GM18867 (cell line): ENCODE measurements around the gene FFAR4.
"Not testable (repeated sequence)": the region's sequence is repeated elsewhere in the genome, so short reads cannot be mapped to it uniquely, and the experiment has no call there.

Experiments used
- ATAC-seq: cut with Tn5 transposase; IDR thresholded peaks from one replicate; pipeline ENCODE4 v1.9.1; 2021; ENCODE audit warnings: mild to moderate bottlenecking, moderate library complexity; ENCODE audit not compliant: unreplicated experiment

The FFAR4 gene

DNA sequence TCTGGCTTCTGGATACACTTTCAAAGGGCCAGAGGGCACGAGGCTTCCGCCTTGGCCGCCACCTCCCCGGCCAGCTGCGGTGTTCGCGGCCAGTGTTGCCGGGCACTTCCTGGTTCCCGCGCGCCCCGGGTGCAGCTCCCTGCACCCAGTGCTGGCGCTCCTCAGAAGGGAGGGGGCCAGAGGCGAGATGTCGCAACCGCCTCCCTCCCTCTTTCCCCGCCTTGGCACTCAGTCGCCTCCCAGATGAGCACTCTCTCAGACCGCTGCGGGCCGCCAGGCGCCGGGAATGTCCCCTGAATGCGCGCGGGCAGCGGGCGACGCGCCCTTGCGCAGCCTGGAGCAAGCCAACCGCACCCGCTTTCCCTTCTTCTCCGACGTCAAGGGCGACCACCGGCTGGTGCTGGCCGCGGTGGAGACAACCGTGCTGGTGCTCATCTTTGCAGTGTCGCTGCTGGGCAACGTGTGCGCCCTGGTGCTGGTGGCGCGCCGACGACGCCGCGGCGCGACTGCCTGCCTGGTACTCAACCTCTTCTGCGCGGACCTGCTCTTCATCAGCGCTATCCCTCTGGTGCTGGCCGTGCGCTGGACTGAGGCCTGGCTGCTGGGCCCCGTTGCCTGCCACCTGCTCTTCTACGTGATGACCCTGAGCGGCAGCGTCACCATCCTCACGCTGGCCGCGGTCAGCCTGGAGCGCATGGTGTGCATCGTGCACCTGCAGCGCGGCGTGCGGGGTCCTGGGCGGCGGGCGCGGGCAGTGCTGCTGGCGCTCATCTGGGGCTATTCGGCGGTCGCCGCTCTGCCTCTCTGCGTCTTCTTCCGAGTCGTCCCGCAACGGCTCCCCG is at the start of gene FFAR4:
Gene FFAR4, plus strand, starts transcription at position 231 of the 842 bp plus-strand sequence. Its CDS starts 56 bp downstream, at position 287.
- no peak for ATAC-seq

DNA sequence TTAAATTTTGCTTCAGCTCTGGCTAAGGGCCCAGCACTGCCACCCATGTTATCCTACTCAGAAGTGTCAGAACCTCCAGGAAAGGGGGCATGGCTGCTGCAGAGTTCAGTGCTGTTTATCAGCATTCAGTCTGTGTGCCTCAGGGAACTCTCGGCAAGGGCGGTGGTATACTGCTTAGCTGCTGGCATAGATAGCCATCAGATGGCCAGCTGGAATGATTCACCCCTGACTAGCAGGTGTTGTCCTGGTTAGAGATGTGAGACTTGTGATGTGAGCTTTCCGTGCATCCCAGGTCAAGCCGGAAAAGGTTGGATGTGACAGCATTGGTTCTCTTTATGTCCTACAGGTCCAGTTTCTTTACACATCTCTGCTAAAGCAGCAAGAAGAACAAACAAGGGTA is 47.9 kb upstream of the FFAR4 start:
- no peak for ATAC-seq

DNA sequence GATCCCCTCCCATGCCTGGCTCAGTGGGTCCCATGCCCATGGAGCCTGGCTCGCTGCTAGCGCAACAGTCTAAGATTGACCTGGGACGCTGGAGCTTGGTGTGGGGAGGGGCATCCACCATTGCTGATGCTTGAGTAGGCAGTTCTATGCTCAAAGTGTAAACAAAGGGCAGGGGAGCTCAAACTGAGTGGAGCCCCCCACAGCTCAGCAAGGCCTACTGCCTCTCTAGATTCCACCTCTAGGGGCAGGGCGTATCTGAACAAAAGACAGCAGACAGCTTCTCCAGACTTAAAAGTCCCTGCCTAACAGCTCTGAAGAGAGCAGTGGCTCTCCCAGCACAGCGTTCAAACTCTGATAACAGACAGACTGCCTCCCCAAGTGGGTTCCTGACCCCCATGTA is 31.2 kb upstream of the FFAR4 start:
- ATAC-seq: no peak

DNA sequence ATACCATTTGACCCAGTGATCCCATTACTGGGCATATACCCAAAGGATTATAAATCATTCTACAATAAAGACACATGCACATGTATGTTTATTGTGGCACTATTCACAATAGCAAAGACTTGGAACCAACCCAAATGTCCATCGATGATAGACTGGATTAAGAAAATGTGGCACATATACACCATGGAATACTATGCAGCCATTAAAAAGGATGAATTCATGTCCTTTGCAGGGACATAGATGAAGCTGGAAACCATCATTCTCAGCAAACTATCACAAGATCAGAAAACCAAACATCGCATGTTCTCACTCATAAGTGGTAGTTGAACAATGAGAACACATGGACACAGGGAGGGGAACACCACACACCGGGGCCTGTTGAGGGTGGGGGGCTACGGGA is 25.6 kb upstream of the FFAR4 start:
- ATAC-seq: not testable (repeated sequence)

DNA sequence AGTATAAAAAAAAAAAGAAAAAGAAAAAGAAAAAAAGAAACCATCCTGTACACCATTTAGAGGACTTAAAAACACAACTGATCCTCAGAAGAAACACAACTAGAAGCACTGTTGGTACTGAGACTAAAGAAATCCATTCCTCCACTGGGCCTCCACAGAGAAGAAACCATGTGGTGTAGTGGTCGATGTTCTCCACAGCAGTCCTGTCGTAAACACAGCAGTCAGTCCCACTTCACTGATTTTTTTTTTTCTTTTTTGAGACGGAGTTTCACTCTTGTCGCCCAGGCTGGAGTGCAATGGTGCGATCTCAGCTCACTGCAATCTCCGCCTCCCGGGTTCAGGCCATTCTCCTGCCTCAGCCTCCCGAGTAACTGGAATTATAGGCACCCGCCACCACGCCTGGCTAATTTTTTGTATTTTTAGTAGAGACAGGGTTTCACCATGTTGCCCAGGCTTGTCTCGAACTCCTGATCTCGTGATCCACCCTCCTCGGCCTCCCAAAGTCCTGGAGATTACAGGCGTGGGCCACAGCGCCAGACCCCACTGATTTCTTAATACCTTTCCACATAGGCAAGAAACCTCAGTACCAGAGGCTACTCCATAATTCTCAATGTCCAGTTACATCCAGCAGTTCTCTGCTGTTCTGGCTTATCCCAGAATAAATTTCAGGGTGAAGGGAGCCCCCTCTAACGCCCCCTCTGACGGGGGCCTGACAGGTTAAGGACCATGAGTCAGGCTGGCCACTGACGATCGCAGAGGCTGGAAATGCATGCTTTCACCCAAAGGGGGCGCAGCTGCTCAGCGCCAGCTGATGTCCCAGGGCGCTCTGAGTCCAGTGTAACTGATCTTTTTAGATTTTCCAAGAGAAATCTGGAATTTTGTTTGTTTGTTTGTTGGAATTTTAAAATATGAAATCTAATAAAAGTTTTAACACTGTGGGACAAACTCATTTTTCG is 24.8 kb upstream of the FFAR4 start:
- no peak for ATAC-seq

DNA sequence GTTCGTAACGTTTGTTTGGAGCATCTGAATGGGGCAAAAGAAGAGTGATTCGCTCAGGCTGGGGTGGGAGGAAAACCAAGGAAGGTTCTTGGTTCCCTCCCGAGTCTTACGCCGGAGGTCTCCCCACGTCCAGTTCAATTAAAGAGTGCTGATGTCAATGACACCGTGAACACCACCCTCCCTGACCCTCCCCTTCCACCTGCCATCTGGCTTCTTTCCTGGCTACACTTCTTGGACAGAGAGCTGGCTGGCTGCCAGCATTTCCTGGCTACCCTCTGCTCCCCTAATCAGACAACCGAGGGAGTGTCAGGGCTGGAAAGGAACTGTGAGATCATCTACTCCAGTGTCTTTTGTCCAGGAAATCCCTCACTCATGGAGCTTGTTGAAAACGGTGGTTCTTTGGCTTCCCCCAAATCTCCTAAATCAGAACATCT is 24.1 kb upstream of the FFAR4 start:
- ATAC-seq: no peak

DNA sequence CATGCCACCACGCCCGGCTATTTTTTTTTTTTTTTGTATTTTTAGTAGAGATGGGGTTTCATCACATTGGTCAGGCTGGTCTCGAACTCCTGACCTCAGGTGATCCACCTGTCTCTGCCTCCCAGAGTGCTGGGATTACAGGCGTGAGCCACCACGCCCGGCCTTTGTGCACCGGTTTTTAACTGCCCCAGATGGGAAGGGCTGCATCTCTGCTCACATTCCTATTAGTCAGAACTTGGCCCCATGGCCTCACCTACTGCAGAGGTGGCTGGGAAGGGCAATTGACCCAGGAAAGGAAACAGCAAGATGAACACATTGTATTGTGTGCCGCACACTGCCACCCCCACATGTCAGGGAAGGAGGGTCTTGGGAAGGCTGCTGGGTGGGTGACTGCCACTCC is 19.5 kb upstream of the FFAR4 start:
- ATAC-seq: not testable (repeated sequence)

DNA sequence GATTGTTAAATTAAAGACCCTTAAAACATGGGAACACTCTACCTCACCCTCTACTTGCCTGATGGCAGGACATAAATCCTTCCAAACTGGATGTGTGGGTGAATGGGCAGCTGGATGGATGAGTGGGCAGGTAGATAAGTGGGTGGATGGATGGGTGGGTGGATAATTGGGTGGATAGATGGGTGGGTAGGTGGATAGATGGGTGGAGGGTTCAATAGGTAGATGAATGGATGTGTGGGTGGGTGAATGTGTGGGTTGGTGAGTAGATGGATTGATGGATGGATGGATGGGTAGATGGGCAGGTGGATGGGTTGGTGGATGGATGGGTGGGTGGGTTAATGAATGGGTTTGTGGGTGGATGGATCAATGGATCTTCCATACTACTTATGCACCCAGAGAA is 18.9 kb upstream of the FFAR4 start:
- no peak for ATAC-seq

DNA sequence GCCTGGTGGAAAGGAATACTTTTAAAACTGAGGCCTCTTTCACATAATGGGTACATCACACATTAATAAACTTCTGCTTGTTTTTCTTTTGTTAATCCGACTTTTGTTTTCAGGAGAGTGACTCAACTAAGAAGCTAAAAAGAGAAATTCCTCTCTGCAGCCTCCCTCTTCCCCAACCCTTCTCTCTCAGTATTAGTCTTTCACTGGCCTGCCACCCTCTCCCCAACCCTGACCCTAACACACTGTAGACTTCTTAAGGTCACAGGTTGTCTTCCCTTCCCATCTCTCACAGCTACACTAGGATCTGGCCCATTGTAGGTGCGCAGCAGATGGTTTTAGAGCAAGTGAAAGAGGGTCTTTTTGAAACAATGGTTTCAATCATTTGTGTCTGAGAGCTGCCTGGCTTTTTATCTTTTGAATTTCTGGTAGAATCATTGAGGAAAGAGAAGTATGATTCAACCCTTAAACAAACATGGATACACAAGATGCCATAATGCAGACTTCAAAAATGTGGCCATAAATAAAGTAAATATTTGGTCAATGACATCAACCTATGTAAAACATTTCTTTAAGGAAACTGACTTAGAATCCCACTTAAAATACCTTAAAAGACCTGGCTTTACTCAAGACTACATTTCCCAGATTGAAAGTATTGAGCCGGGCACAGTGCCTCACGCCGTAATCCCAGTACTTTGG is 17.9 kb upstream of the FFAR4 start:
- no peak for ATAC-seq

DNA sequence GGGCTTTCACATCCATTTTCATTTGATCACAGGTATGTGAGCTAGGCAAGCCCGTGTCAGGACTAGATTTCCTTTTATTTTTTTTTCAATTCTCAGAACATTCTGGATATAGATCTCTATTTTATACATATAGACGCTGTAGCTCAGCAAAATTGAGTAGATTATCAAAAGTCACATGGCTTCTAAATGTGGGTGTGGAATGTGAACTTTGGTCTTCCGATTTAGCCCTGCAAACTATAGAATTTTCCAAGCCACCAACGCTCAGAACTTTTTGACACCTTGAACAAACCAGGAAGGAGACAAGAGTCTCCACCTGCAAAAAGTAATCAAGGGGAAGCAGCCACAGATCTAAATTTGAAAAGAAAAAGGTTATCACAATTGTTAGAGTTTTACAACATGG is 15.9 kb upstream of the FFAR4 start:
- no peak for ATAC-seq

DNA sequence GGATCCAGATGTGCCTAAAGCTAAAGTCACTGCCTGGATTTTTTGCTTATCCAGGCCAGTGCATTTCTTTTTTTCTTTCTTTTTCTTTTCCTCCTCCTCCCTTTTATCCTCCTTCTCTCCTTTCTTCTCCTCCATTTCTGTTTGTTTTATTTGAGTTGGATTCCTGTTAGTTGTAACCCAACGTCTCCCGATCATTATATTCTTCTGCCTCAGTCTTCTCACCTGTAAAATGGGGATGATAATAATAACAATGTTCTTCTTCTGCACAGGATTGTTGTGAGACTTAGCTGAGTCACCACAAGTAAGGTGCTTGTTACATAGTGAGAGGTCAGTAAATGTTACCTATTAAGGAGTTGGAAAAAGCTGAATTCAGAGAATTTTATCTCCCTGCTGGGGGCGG is 13.7 kb upstream of the FFAR4 start:
- no peak for ATAC-seq

DNA sequence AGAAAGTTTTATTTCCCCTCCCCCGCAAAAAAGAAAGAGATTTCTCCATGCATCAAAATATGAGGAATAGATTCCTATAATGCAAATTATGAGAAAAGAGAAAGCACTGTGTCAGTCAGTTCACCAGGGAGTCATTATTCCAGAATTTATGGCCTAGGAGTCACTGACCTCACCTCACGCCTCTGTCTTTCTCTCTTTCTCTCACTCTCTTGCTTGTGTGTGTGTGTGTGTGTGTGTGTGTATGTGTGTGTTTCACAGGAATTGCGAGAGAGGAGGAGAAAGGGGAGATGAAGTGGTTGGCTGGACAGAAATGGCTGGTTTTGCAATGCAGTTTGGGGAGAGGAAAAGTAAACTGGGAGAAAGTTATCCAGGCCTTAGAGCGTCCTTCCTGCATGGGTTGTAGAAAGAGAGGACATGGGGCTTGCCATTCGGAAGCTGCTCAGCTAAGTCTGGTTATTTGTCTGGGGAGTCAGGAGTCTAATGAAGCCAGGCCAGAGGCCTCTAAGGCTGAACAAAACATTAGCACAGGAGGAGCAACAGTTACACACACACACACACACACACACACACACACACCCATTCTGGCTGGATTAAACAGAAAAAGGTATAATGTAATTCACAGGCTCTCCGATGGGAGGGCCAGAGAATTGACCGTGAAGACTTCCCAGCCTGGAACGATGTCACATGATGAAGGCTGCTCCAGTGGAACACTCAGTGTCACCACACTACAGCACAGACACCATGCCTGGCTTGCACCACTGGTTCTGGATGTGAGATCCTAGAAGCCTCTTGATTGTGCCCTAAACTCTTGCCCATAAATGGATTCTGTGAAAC is 12.8 kb upstream of the FFAR4 start:
- ATAC-seq: no peak

DNA sequence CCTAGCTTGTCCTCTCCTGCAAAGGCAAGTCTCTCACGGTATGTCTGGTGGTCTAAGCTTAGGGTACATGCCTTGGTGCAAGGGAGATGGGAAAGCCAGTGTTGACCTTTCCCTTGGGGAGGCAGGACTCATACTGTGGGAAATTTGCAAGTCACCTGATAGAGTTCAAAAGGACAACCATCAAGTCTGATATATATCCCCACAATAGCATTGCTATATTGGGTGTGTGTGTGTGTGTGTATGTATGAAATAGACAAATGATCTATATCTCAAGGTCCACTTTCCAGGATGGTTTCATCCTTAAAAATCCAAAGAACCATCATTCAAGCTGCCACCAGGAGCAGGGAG is 12.2 kb upstream of the FFAR4 start:
- ATAC-seq: no peak

DNA sequence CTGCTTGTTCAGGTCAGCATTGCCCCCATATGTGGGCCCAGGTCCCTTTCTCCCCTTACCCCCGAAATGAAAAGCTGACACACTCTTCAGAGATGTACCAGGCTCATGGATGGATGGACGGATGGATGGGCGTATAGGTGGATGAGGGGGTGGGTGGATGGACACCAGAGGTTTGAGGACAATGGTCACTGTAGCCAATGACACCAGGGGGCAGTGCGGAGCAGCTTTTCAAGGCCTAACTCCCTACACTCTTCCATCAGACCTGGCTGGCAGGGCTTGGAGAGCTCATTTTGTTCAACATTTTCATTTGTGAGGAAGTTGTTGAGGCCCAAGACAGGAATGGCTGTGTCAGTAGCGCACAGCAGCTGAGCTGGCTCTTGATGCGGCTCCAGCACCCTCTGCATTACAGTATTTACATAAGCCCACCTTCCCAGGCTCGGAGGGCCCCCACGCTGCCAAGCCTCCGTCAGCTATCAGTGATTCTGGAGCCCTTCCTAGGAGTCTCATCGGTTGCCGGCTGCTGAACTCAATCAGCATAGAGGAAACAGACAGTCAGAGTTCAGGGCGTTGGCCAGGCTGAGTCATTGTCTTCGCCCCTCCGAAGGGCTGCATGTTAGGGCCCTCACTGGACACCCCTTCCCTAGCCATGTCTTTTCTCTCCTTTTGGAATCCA is 11.6 kb upstream of the FFAR4 start:
- no peak for ATAC-seq

DNA sequence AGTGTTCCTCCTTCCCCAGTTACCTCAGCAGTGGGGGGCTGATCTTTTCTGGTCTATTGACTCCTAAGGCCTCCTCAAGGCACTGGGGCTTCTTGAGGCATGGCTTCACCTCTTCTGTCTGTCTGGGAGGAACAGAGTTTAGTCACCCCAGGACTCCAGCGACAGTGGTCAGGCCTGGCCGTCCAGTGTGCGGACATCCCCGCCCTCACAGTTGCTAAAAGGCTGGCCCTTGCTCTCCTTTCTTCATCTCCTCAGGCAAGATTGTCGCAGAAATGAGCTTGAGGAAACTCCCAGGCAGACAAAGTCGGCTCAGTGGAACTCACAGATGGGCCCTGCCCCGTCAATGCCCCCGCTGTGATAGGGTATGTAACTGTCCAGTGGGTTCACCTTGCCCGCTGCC is 7.0 kb upstream of the FFAR4 start:
- ATAC-seq: no peak

DNA sequence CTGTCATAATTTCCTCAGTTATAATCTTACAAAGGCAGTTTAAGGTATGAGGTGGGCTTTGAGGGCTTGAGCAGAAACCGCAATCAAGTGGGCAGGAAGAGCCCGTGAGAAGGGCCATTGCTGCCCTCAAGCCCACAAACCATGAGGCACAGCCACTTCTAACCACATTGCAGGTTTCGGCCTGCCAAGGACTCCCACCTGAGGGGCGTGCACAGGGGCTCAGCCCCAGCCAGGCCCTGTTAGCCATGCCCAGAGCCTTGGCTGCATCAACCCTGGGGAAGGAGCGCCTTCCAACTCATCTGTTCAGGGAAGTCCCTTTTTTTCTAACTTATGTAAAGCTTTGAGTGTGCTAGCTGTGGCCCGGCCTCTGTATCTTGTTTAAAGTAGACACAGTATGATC is 5.9 kb upstream of the FFAR4 start:
- ATAC-seq: no peak

DNA sequence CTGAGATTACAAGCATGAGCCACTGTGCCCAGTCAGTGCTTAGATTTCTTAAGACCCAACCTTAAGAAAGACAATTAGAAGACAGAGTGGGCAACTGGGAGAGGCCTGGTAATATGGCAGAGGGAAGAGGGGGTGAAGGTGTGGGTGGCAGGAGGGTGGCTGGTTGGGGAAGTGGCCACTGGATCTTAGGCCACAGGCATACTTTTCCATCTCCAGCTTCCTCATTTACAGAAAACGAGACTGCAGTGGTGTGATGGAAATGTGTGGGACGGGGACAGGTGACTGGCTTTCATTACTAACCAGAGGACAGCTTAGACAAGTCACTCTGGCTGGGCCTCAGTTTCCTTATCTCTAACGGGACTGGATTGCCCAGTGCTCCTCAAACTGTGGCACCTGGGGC is 1.0 kb upstream of the FFAR4 start:
- no peak for ATAC-seq

DNA sequence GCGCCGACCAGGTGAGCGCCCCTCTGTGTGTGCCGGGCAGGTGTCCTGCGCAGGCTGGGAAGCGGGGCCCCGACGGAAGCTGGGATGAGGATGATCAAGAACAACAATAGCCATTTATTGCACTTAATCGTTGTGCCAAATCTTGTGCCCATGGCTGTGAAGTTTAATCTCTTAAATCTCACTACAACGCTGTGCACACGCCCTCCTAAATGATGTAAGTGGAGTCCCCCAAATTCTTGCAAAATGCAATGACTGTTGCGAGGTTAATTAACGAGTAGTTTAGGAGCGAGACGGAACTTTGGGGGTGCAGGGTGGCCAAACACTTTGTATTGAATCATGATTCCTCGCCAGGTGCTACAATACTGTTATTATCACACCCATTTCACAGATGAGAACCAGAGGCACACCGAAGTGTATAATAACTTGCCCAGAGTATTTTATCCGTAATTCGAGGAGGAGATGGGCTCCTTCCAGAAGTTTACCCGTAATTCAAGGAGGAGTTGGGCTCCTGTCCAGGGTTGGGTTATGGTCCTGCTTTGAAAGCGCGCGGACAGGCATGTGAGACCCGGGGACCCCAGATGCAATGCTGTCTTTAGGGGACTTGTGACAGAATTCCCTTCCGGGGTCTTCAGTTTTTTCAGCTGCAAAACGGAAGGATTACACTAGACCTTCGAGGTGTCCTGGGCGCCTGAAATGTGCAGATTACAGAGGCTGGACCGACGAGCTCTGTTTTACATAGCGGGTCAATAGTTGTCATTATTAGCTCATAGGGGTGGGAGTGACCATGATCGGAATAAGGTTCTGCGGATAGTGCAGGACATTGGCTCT is 1.0 kb downstream of the FFAR4 start:
- no peak for ATAC-seq

DNA sequence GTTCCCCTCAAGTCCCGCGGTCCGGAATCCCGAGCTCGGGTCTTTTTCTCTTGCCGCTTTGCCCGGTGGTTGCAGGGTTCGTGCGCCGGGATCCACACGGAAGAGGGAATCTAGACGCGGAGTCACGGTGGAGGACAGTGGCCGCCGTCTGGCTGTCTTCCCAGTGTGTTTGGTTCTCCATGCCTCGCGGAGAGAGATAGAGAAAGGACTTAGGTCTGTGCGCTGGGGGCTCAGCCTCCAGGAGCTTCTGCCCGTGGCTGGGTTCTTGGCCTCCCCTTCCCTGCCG is 1.6 kb downstream of the FFAR4 start:
- no peak for ATAC-seq
